GM18861 (cell line): Measurements from ENCODE around the gene POLR2C.
"Not testable (repeated sequence)": the region's sequence is repeated elsewhere in the genome, so short reads cannot be mapped to it uniquely, and the experiment has no call there.

Source experiments
- ATAC-seq: cut with Tn5 transposase; IDR thresholded peaks from one replicate; pipeline ENCODE4 v1.9.1; 2021; ENCODE audit not compliant: unreplicated experiment

Gene POLR2C

GRCh38 chr16:57462209-57462977 lies at the start of gene POLR2C:
POLR2C (plus strand) TSS chr16:57462679; CDS start chr16:57462725, 46 bp downstream.
- ATAC-seq = peak; percentile 85

GRCh38 chr16:57413301-57413730 lies 49.2 kb upstream of the POLR2C start:
- peak; percentile 67 for ATAC-seq

DNA sequence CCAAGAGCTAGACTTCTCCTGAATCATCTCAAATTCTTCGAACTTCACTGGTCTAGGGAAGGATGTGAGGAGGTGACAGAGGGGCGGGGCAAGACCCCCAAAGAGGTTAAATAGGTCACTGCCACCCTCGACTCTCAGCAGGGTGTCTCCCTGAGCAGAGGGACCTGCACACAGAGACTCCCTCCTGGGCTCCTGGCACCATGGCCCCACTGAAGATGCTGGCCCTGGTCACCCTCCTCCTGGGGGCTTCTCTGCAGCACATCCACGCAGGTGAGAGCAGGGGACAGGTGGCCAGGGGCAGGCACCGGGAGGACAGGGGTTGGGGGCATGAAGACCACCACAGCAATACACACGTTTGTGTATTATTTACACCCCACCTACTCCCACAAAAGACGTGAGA lies 48.7 kb upstream of the POLR2C start:
- ATAC-seq = no peak

- no peak for ATAC-seq
Measured at GRCh38 chr16:57416084-57416483, 46.4 kb upstream of the POLR2C start.

GRCh38 chr16:57419506-57419905 lies 43.0 kb upstream of the POLR2C start:
- no peak for ATAC-seq

- no peak for ATAC-seq
Measured at GRCh38 chr16:57422026-57422944, 40.2 kb upstream of the POLR2C start.

GRCh38 chr16:57423152-57423551 lies 39.3 kb upstream of the POLR2C start:
- no peak for ATAC-seq

- ATAC-seq = no peak
Measured at GRCh38 chr16:57424583-57424982, 37.9 kb upstream of the POLR2C start.

DNA sequence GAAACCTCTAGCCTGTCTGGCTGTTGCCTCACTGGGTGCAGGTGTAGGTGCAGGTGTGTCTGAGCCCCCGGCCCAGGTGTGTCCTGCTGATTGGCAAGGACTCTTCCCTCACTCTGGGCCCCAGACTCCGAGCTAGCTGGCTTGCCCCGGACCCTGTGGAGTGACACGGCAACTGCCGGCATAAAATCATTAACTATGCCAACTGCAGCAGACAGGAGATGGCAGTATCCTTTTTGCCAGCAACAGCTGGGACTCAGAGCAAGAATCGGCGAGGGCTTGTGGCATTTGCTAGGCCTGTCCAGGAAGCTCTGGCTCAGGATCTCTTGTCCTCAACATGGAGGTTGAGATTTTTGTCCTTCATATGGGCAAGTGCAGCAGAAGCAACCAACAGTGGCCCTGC lies 36.1 kb upstream of the POLR2C start:
- no peak for ATAC-seq

- no peak for ATAC-seq
Measured at GRCh38 chr16:57427307-57427706, 35.2 kb upstream of the POLR2C start.

GRCh38 chr16:57427824-57428223 lies 34.7 kb upstream of the POLR2C start:
- ATAC-seq = no peak

- ATAC-seq = no peak
Measured at GRCh38 chr16:57430955-57431354, 31.5 kb upstream of the POLR2C start.

GRCh38 chr16:57432505-57432904 lies 30.0 kb upstream of the POLR2C start:
- no peak for ATAC-seq

GRCh38 chr16:57432989-57433388 lies 29.5 kb upstream of the POLR2C start:
- no peak for ATAC-seq

DNA sequence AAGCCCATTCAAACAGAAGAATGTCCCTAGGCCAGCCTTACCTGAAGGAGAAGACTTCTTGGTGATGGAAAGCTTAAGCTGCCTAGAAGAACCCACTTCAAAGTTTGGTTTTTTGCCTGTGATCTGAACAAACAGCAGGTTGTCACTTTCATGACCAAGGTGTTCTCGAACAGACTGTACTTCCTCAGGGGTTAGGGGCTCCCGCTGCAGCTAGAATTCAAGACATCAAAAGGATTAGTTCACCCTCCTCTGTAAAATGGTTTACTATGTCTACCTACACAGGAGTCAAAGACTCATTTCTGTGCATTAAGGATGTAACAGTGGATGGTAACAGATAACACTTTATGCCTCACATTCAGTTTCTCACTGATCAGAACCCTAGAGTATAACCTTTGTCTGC lies 28.5 kb upstream of the POLR2C start:
- ATAC-seq = no peak

- ATAC-seq = no peak
Measured at GRCh38 chr16:57435838-57436237, 26.6 kb upstream of the POLR2C start.

GRCh38 chr16:57439947-57440346 lies 22.5 kb upstream of the POLR2C start:
- not testable (repeated sequence) for ATAC-seq

DNA sequence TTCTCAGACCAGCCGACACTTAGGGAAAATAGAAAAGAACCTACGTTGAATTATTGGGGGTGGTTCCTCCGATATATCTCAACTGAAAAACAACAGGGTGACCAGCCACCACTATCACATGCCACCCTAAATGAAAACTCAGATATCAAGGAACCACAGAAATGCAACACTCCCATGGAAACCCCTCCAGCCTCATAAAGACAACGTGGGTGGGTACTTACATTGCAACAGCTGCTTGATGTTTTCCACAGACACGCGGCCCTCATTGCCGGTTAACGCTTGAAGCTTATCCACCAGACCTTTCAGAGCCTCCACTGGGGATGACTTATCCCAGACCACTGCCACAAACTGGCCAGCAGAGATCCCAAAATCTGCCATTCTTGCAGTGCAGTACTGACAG lies 21.9 kb upstream of the POLR2C start:
- ATAC-seq = not testable (repeated sequence)

GRCh38 chr16:57444711-57445110 lies 17.8 kb upstream of the POLR2C start:
- no peak for ATAC-seq

DNA sequence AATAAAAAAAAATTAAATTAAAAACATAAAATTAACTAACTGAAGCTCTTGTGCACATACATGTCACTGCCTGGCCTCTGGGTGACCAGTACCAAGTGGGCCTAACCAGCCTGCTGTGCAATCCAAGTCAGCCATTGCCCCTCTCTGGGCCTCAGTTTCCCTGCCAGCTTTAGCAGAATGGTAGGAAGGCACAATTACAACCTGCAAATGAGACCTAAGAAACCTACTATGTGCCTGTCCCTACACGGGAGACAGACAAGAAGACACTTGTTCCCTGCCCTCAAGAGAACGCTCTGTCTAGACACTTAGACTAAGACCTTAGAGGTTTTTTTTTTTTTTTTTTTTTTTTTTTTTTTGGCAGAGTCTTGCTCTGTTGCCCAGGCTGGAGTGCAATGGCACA lies 17.0 kb upstream of the POLR2C start:
- ATAC-seq = no peak

DNA sequence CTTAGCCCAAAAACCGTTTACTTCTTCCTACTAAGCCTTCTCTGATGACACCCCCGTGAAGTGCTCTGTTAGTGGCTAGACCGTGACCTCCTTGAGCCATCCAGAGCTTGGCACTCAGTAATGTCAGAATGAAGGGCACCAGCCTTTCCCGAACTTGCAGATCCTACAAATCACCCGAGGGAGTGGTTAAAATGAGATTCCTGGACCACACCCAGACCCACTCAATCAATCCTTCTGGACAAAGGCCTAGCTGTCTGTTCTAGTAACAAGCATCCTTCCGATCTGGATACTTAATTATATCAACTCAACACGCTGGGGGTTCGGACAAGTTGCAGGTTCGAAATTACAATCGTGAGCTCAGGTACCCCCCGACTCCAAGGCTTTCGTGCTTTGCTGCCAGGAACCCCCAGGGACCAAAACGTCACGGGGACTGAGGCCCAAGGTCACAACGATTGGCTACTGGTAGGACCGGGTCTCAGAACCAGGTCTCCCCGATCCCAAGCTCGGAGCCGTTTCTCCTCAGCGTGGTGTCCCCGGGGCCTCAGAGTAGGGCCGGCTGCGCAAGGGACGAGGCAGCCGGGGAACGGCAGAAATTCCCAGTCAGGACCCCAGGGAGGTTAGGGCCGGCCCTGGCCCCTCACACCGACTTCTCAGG lies 15.8 kb upstream of the POLR2C start:
- peak; percentile 17 for ATAC-seq
